OCI-LY3 (cell line): ENCODE measurements around the gene LAPTM5.

Experiments used
- H2AFZ ChIP-seq: fragments of 200-600, 300-600 bp; shearing (Covaris generic); 2 replicates; pipeline ENCODE4 v1.6.0; 2014; ENCODE audit warnings: antibody characterized with exemption, low read depth, low read length
- H3K27ac ChIP-seq: fragments of 200-600, 300-600 bp; sonication (generic); 2 replicates; pipeline ENCODE4 v1.5.1; 2014; ENCODE audit warnings: mild to moderate bottlenecking, low read length, moderate library complexity, mixed read lengths
- H3K27me3 ChIP-seq: fragments of 200-600, 300-600 bp; sonication (generic); 2 replicates; pipeline ENCODE4 v1.6.1; 2014; ENCODE audit warnings: low read depth, low read length, mixed read lengths
- H3K36me3 ChIP-seq: fragments of 200-600, 300-600 bp; sonication (generic); replicated peaks from 2 replicates; pipeline ENCODE3; 2014; ENCODE audit warnings: low read depth, low read length, mixed read lengths
- H3K4me1 ChIP-seq: fragments of 300-600, 200-600 bp; sonication (generic); 2 replicates; pipeline ENCODE4 v1.6.1; 2014; ENCODE audit warnings: low read length, mixed read lengths
- H3K4me2 ChIP-seq: fragments of 200-600, 300-600 bp; sonication (generic); 2 replicates; pipeline ENCODE4 v1.6.1; 2014; ENCODE audit warnings: low read length, mixed read lengths
- H3K4me3 ChIP-seq: fragments of 300-600, 200-600 bp; sonication (generic); 2 replicates; pipeline ENCODE4 v1.5.1; 2014; ENCODE audit warnings: antibody characterized with exemption, mild to moderate bottlenecking, low read length, moderate library complexity
- H3K79me2 ChIP-seq: fragments of 300-600, 200-600 bp; shearing (Covaris generic); 2 replicates; pipeline ENCODE4 v1.6.1; 2014; ENCODE audit warnings: mild to moderate bottlenecking, low read length, mixed read lengths
- H3K9ac ChIP-seq: fragments of 300-600, 200-600 bp; shearing (Covaris generic); 2 replicates; pipeline ENCODE4 v1.6.0; 2014; ENCODE audit warnings: mild to moderate bottlenecking, low read length, moderate library complexity
- H3K9me3 ChIP-seq: fragments of 200-600, 300-600 bp; shearing (Covaris generic); 2 replicates; pipeline ENCODE4 v1.6.1; 2014; ENCODE audit warnings: low read length, mixed read lengths; ENCODE audit not compliant: insufficient read depth
- H4K20me1 ChIP-seq: fragments of 200-600, 300-600 bp; sonication (generic); 2 replicates; pipeline ENCODE4 v1.6.1; 2016; ENCODE audit warnings: low read length, mixed read lengths; ENCODE audit not compliant: insufficient read depth
- EZH2phosphoT487 ChIP-seq: fragments of 200-600 bp; shearing (Covaris generic); IDR thresholded peaks from 2 replicates; pipeline ENCODE4 v1.6.1; 2018; ENCODE audit warnings: antibody characterized with exemption, mixed run types, low read depth
- TF ChIP-seq, protein P1 (sequence below): fragments of 200-600, 300-600 bp; sonication (generic); IDR thresholded peaks from 2 replicates; pipeline ENCODE4 v1.5.1; 2014; ENCODE audit warnings: antibody characterized with exemption, low read length, low read depth

The LAPTM5 gene

DNA sequence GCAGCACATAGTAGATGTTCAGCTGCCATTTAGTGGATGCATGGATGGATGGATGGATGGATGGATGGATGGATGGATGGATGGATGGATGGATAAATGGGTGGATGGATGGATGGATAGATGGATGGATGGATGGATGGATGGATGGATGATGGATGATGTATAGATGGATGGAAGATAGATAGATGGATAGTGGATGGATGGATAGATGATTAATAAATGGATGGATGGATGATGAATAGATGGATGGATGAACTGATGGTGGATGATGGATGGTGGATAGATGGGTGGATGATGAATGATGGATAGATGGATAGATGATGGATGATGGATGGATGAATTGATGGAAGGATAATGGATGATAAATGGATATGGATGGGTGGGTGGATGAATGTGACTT, 54.8 kb downstream of the LAPTM5 start:
- H3K4me3 ChIP-seq = no peak overlapping the region
- peaks cover 3% of the 10 kb centered on the region; the same call in 1 of the 2 replicates for H3K27me3 ChIP-seq
- H2AFZ ChIP-seq = no peak overlapping the region
- H4K20me1 ChIP-seq = no peaks in the 10 kb centered on the region
- no peak overlapping the region for H3K9ac ChIP-seq
- TF ChIP-seq, protein P1, sequence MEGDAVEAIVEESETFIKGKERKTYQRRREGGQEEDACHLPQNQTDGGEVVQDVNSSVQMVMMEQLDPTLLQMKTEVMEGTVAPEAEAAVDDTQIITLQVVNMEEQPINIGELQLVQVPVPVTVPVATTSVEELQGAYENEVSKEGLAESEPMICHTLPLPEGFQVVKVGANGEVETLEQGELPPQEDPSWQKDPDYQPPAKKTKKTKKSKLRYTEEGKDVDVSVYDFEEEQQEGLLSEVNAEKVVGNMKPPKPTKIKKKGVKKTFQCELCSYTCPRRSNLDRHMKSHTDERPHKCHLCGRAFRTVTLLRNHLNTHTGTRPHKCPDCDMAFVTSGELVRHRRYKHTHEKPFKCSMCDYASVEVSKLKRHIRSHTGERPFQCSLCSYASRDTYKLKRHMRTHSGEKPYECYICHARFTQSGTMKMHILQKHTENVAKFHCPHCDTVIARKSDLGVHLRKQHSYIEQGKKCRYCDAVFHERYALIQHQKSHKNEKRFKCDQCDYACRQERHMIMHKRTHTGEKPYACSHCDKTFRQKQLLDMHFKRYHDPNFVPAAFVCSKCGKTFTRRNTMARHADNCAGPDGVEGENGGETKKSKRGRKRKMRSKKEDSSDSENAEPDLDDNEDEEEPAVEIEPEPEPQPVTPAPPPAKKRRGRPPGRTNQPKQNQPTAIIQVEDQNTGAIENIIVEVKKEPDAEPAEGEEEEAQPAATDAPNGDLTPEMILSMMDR = no peak
- TF ChIP-seq EZH2phosphoT487 = no peak
- H3K9me3 ChIP-seq = no peaks in the 10 kb centered on the region
- no peaks in the 10 kb centered on the region for H3K36me3 ChIP-seq
- no peak overlapping the region for H3K4me2 ChIP-seq
- no peaks in the 10 kb centered on the region for H3K79me2 ChIP-seq
- H3K27ac ChIP-seq = no peak overlapping the region
- peaks cover 27% of the 10 kb centered on the region for H3K4me1 ChIP-seq

DNA sequence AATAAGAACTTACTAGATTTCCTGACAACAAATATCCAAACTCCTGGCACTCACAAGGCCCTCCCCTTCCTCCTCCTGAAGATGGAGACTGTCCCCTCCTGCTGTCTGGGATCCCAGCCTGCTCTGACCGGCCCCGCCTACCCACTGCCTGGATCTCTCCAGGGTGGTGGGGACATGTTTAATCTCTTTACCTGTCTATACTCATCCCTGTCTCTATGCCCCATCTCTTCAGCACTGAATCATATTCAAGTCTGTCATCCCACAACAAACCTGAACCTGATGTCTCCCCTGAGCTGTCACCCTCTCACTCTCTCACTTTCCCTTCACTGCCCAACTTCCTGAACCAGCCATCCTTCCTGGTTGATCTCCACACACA, 56.3 kb downstream of the LAPTM5 start:
- no peak for TF ChIP-seq EZH2phosphoT487
- TF ChIP-seq, protein P1 = no peak
- no peaks in the 10 kb centered on the region for H3K79me2 ChIP-seq
- H3K36me3 ChIP-seq = no peaks in the 10 kb centered on the region
- H3K9ac ChIP-seq = no peak overlapping the region
- no peak overlapping the region for H3K27ac ChIP-seq
- H4K20me1 ChIP-seq = no peaks in the 10 kb centered on the region
- no peaks in the 10 kb centered on the region for H3K9me3 ChIP-seq
- no peak overlapping the region for H2AFZ ChIP-seq
- no peak overlapping the region for H3K4me3 ChIP-seq
- peaks cover 32% of the 10 kb centered on the region for H3K4me1 ChIP-seq
- H3K27me3 ChIP-seq = peaks cover 3% of the 10 kb centered on the region; the same call in 1 of the 2 replicates
- H3K4me2 ChIP-seq = no peak overlapping the region

DNA sequence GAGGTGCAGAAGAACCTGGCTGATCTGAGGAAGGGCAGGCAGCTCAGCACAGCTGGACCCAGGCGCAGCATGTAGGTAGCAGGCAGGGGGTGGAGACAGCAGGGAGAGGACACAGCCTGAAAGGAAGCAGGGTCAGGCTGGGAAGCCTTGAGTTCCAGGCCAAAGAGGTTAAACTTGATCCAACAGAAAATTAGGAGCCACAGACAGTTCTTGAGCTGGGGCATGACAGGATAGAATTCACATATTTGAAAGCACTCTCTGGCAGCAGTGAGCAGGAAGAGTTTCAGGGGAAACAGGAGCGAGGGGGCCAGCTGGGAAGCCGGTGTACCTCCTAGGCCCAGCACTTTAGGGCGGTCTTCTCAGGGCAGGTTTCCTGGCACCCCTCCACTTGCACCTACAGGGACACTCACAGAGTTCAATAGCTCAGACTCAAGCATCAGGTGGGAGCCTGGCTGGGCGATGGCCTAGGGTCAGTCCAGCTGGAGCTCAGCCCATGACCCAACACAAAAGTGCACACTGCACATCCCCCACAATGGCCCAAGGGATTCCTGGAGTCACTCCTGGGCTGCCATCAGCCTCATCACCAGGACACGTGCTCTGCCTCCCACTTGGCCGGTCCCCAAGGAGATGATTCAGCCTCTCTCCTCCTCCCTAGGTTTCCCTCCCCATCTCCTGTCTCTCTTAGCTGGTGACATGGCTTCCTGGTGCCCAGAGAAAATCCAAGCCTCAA, 56.9 kb downstream of the LAPTM5 start:
- TF ChIP-seq EZH2phosphoT487 = no peak
- TF ChIP-seq, protein P1 = no peak
- Histone ChIP-seq H3K4me3 (no peak overlapping the region), H3K36me3 (no peaks in the 10 kb centered on the region), H3K4me2 (no peak overlapping the region), H4K20me1 (no peaks in the 10 kb centered on the region), H3K9me3 (no peaks in the 10 kb centered on the region), H3K27me3 (peaks cover under 1% of the 10 kb centered on the region; the same call in 1 of the 2 replicates), H3K9ac (no peak overlapping the region), H3K4me1 (peaks cover 28% of the 10 kb centered on the region), H3K27ac (no peak overlapping the region), H3K79me2 (no peaks in the 10 kb centered on the region), H2AFZ (no peak overlapping the region)

DNA sequence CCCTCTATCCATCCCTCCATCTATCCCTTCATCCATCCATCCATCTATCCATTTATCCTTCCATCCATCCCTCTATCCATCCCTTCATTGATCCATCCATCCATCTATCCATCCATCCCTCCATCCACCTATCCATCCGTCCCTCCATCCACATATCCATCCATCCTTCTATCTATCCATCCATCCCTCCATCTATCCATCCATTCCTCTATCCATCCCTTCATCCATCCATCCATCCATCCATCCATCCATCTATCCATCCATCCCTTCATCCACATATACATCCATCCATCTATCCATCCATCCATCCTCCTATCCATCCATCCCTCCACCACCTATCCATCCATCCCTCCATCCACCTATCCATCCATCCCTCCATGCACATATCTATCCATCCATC, 57.8 kb downstream of the LAPTM5 start:
- TF ChIP-seq, protein P1 = no peak
- no peak for TF ChIP-seq EZH2phosphoT487
- Histone ChIP-seq H3K27me3 (no peaks in the 10 kb centered on the region), H3K4me1 (peaks cover 21% of the 10 kb centered on the region)

More for the DNA sequence above, 57.8 kb downstream of the LAPTM5 start:
- H3K4me2 ChIP-seq = no peak overlapping the region
- no peaks in the 10 kb centered on the region for H4K20me1 ChIP-seq
- H3K27ac ChIP-seq = no peak overlapping the region
- H3K9me3 ChIP-seq = no peaks in the 10 kb centered on the region
- no peak overlapping the region for H3K9ac ChIP-seq
- no peak overlapping the region for H3K4me3 ChIP-seq
- H3K79me2 ChIP-seq = no peaks in the 10 kb centered on the region
- H2AFZ ChIP-seq = no peak overlapping the region
- H3K36me3 ChIP-seq = no peaks in the 10 kb centered on the region
